ENCODE results near the gene DNAJC30. TPM values are rescaled to one million over a fixed set of nuclear protein-coding genes. Genes with fewer than 3 reads are reported as not detected.

The DNAJC30 gene
- total RNA-seq, 1 donor from 2014 or later = 9.5 TPM

DNA sequence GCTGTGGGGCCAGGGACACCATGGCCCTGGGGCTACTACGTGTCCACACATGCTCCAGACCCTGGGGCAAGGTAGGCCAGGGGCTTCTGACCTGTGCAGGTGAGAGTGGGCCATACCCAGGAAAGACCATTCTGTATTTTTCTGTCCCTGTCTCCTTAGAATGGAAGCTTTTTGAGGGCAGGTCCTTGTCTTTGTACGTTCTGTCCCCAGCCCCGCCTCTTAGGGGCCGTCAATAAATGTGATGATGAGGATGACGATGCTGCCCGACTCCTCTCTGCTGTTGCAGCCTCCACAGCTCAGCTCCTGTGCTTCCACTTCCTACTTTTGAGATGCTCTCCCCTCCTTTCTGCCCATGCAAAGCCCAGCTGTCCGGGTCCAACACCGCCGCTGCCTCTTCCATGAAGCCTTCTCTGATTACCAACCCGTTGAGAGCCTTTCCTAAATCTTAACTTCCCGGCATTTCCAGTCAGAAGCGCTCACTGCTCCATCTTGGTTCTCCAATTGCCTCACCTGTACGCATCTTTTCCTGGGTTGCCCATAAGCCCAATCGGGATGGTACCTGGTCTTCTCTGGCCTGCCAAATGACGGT is 11.3 kb downstream of the DNAJC30 start:
- Mint-ChIP-seq H3K27me3 (ENCODE audit: low read depth) (no peaks in the 10 kb centered on the region), H3K4me3 (ENCODE audit: unreplicated experiment) (no peak overlapping the region), H3K27ac (ENCODE audit: unreplicated experiment) (no peak overlapping the region), H3K36me3 (ENCODE audit: low read depth) (peaks cover 1% of the 10 kb centered on the region), H3K4me1 (ENCODE audit: low read depth) (peaks cover 14% of the 10 kb centered on the region), H3K9me3 (ENCODE audit: low read depth) (no peaks in the 10 kb centered on the region)
- no peak for DNase-seq (ENCODE audit: low spot score)
- TF ChIP-seq, protein P1, sequence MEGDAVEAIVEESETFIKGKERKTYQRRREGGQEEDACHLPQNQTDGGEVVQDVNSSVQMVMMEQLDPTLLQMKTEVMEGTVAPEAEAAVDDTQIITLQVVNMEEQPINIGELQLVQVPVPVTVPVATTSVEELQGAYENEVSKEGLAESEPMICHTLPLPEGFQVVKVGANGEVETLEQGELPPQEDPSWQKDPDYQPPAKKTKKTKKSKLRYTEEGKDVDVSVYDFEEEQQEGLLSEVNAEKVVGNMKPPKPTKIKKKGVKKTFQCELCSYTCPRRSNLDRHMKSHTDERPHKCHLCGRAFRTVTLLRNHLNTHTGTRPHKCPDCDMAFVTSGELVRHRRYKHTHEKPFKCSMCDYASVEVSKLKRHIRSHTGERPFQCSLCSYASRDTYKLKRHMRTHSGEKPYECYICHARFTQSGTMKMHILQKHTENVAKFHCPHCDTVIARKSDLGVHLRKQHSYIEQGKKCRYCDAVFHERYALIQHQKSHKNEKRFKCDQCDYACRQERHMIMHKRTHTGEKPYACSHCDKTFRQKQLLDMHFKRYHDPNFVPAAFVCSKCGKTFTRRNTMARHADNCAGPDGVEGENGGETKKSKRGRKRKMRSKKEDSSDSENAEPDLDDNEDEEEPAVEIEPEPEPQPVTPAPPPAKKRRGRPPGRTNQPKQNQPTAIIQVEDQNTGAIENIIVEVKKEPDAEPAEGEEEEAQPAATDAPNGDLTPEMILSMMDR (IDR thresholded peaks at IDR 0.05) = no peak

DNA sequence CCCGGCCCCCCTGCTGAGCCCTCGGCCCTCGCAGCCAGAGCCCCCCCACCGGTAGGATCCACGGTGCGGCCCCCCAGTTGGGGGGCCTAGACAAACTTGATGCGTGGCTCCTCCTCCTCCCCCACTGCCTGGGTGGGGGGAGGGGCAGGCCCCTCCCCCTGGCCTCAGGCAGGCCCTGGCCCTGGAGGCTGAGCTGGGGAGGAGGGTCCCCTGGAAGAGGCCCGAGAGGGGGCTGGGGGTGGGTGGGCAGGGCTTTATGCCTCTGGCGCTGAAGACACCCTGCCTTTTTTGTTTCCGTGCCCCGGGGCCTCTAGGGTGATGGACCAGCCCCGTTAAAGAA is 12.0 kb downstream of the DNAJC30 start:
- no peak overlapping the region for H3K27ac Mint-ChIP-seq (ENCODE audit: unreplicated experiment)
- TF ChIP-seq, protein P1 (IDR thresholded peaks at IDR 0.05) = no peak
- H3K27me3 Mint-ChIP-seq (ENCODE audit: low read depth) = no peaks in the 10 kb centered on the region
- H3K9me3 Mint-ChIP-seq (ENCODE audit: low read depth) = no peaks in the 10 kb centered on the region
- DNase-seq (ENCODE audit: low spot score) = no peak
- H3K4me3 Mint-ChIP-seq (ENCODE audit: unreplicated experiment) = no peak overlapping the region
- H3K36me3 Mint-ChIP-seq (ENCODE audit: low read depth) = peaks cover 1% of the 10 kb centered on the region
- H3K4me1 Mint-ChIP-seq (ENCODE audit: low read depth) = peaks cover 14% of the 10 kb centered on the region

DNA sequence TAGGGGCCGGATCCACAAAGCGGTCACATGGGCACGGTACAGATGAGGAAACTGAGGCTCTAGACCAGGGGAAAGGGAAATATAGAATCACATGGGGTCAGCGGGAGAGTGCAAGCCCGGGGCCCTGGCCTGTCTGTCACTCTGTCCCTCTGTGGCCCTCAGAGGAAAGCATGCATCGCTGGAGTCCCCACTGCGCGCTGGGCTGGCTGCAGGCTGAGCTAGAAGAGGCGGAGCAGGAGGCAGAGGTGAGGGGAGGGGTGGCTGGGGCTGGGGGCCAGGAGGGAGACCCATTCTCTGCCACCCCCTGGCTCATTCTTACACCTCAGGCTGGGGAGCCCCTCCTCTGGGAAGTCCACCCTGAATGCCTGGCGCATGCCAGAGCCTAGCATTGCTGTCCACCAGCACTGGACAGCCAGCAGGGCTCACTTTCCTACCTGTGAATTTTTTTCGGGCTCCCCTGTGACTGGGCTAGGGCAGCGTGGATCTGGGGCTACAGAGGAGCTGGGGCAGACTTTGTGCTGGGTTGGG is 13.3 kb downstream of the DNAJC30 start:
- H3K4me1 Mint-ChIP-seq (ENCODE audit: low read depth) = peaks cover 22% of the 10 kb centered on the region
- H3K36me3 Mint-ChIP-seq (ENCODE audit: low read depth) = peaks cover 1% of the 10 kb centered on the region
- H3K27me3 Mint-ChIP-seq (ENCODE audit: low read depth) = no peaks in the 10 kb centered on the region
- TF ChIP-seq, protein P1 (IDR thresholded peaks at IDR 0.05) = no peak
- H3K27ac Mint-ChIP-seq (ENCODE audit: unreplicated experiment) = no peak overlapping the region
- DNase-seq (ENCODE audit: low spot score) = no peak
- no peaks in the 10 kb centered on the region for H3K9me3 Mint-ChIP-seq (ENCODE audit: low read depth)
- no peak overlapping the region for H3K4me3 Mint-ChIP-seq (ENCODE audit: unreplicated experiment)

DNA sequence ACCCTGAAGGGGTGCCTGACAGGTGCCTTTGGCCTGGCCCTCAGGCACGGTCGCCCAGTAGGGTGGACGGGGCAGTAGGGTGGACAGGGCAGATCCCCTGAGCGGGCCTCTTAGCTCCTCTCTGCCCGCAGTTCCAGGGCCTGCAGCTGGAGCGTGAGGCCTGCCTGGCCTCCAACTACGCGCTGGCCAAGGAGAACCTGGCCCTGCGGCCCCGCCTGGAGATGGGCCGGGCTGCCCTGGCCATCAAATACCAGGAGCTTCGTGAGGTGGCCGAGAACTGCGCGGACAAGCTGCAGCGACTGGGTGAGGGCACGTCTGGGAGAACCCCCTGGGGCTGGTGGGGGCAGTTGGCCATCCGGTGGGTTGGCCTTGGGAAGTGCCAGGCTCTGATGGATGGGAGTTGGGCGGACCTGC is 14.0 kb downstream of the DNAJC30 start:
- Mint-ChIP-seq H3K27me3 (ENCODE audit: low read depth) (no peaks in the 10 kb centered on the region), H3K36me3 (ENCODE audit: low read depth) (peaks cover 1% of the 10 kb centered on the region), H3K9me3 (ENCODE audit: low read depth) (no peaks in the 10 kb centered on the region), H3K4me3 (ENCODE audit: unreplicated experiment) (no peak overlapping the region), H3K27ac (ENCODE audit: unreplicated experiment) (no peak overlapping the region), H3K4me1 (ENCODE audit: low read depth) (peaks cover 22% of the 10 kb centered on the region)
- no peak for DNase-seq (ENCODE audit: low spot score)
- TF ChIP-seq, protein P1 (IDR thresholded peaks at IDR 0.05) = no peak

DNA sequence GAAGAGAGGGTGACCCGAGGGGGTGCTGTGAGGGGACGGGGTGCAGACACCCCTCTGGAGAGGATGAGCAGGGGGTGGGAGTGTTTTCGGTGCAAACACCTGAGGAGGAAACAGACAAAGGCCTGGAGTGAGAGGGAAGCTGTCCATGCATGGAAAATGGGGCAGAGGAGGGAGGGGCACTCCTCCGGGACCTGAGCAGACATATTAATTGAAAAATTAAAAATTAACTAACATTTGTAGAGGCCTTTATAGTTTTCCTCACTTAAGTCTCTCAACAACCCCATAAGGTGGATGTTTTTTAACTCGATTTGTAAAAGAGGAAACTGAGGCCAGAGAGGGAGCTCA is 14.4 kb downstream of the DNAJC30 start:
- Mint-ChIP-seq H3K4me1 (ENCODE audit: low read depth) (peaks cover 22% of the 10 kb centered on the region), H3K36me3 (ENCODE audit: low read depth) (peaks cover 1% of the 10 kb centered on the region), H3K9me3 (ENCODE audit: low read depth) (no peaks in the 10 kb centered on the region), H3K4me3 (ENCODE audit: unreplicated experiment) (peak overlapping the region; percentile 82), H3K27ac (ENCODE audit: unreplicated experiment) (peak overlapping the region; percentile 27), H3K27me3 (ENCODE audit: low read depth) (no peaks in the 10 kb centered on the region)
- DNase-seq (ENCODE audit: low spot score) = no peak
- TF ChIP-seq, protein P1 (IDR thresholded peaks at IDR 0.05) = no peak
